Measurements from ENCODE around the gene CTNNA2. TPM values are rescaled to one million over a fixed set of nuclear protein-coding genes. Genes with fewer than 3 reads are reported as not detected.

CTNNA2 gene
- total RNA-seq, 1 experiment from 2014 or later, result 5.5 TPM

GRCh38 chr2:79796641-79797040 lies 283.8 kb downstream of the CTNNA2 start:
- no peak overlapping the region for H3K18ac ChIP-seq (ENCODE audit: insufficient read length, low read depth, low read length)
- no peak overlapping the region for H3K14ac ChIP-seq (ENCODE audit: insufficient read depth, low read length)
- peaks cover 6% of the 10 kb centered on the region; the same call in 1 of the 2 replicates for H3K4me1 ChIP-seq (ENCODE audit: insufficient read depth, low read length)
- no peak overlapping the region for H4K8ac ChIP-seq (replicated peaks; ENCODE audit: insufficient read length, low read depth, low read length)
- no peak overlapping the region for H3T11ph ChIP-seq (ENCODE audit: low read length)
- no peaks in the 10 kb centered on the region for H3K27me3 ChIP-seq (ENCODE audit: insufficient read depth, low read length)
- H3K4me2 ChIP-seq (ENCODE audit: insufficient read depth, insufficient read length, low read length), result no peak overlapping the region
- no peak overlapping the region for H2AFZ ChIP-seq (ENCODE audit: low read length)
- no CpG with 5 or more reads among the region's 2 CpGs for WGBS (ENCODE audit: extremely low coverage, insufficient read length, low lambda C conversion rate)
- Mint-ChIP-seq H3K9me3 (no peaks in the 10 kb centered on the region; a peak in 1 of 5 replicates), H3K27ac (no peak overlapping the region; a peak in 1 of 7 replicates), H3K36me3 (ENCODE audit: insufficient read depth in 1 of 3, low read depth in 3 of 3) (no peaks in the 10 kb centered on the region), H3K27me3 (ENCODE audit: low read depth) (no peaks in the 10 kb centered on the region), H3K4me3 (no peak overlapping the region), H3K4me1 (peaks cover 22 to 27% of the 10 kb centered on the region in 2 experiments)
- no peak overlapping the region for H3K4ac ChIP-seq (ENCODE audit: low read depth, low read length)
- no peak overlapping the region for H3K23ac ChIP-seq (ENCODE audit: insufficient read length, low read depth, low read length)
- no peaks in the 10 kb centered on the region for H4K20me1 ChIP-seq (ENCODE audit: control insufficient read depth, insufficient read depth, insufficient read length)
- no peaks in the 10 kb centered on the region for H3K9me3 ChIP-seq (ENCODE audit: control insufficient read depth, low read depth, low read length)
- no peak overlapping the region for H2BK120ac ChIP-seq (ENCODE audit: low read depth, low read length, poor library complexity, severe bottlenecking)
- H2BK12ac ChIP-seq (ENCODE audit: insufficient read length, low read depth, low read length), result no peak overlapping the region
- DNase-seq, result no peak
- H2BK20ac ChIP-seq (ENCODE audit: low read depth, low read length, poor library complexity, severe bottlenecking), result no peak overlapping the region
- no peaks in the 10 kb centered on the region for H3K79me1 ChIP-seq (ENCODE audit: insufficient read depth, low read depth, low read length, poor library complexity, severe bottlenecking)
- no peak overlapping the region for H3K27ac ChIP-seq (ENCODE audit: insufficient read length, low read depth, low read length)
- H2BK15ac ChIP-seq (ENCODE audit: low read depth, low read length), result no peak overlapping the region
- no peak overlapping the region for H2BK5ac ChIP-seq (ENCODE audit: insufficient read length, low read length)
- H3K9ac ChIP-seq (ENCODE audit: extremely low read depth, insufficient read length, low read length), result no peak overlapping the region
- no peak overlapping the region for H4K91ac ChIP-seq (ENCODE audit: insufficient read length, low read depth, low read length)
- H3K56ac ChIP-seq (ENCODE audit: insufficient read length, low read depth, low read length), result no peak overlapping the region
- TF ChIP-seq, protein P1, sequence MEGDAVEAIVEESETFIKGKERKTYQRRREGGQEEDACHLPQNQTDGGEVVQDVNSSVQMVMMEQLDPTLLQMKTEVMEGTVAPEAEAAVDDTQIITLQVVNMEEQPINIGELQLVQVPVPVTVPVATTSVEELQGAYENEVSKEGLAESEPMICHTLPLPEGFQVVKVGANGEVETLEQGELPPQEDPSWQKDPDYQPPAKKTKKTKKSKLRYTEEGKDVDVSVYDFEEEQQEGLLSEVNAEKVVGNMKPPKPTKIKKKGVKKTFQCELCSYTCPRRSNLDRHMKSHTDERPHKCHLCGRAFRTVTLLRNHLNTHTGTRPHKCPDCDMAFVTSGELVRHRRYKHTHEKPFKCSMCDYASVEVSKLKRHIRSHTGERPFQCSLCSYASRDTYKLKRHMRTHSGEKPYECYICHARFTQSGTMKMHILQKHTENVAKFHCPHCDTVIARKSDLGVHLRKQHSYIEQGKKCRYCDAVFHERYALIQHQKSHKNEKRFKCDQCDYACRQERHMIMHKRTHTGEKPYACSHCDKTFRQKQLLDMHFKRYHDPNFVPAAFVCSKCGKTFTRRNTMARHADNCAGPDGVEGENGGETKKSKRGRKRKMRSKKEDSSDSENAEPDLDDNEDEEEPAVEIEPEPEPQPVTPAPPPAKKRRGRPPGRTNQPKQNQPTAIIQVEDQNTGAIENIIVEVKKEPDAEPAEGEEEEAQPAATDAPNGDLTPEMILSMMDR (conservative IDR thresholded peaks at IDR 0.05), result no peak
- H4K5ac ChIP-seq (ENCODE audit: insufficient read length, low read depth, low read length), result no peak overlapping the region
- H3K23me2 ChIP-seq (ENCODE audit: insufficient read length, low read depth, low read length, poor library complexity, severe bottlenecking), result no peaks in the 10 kb centered on the region
- no peak overlapping the region for H2AK5ac ChIP-seq (ENCODE audit: insufficient read length, low read length)
- H3K79me2 ChIP-seq (ENCODE audit: insufficient read depth, low read length), result no peaks in the 10 kb centered on the region

Measured in H9 (cell line).